DOHH2 (cell line): Measurements from ENCODE around the gene SLC7A6OS.

ENCODE experiments used
- EZH2phosphoT487 ChIP-seq: fragments of 200-600 bp; sonication (generic); IDR thresholded peaks from 2 replicates; pipeline ENCODE4 v1.6.1; 2017; ENCODE audit warnings: borderline replicate concordance, mild to moderate bottlenecking, antibody characterized with exemption, low read length, moderate library complexity, mixed read lengths
- TF ChIP-seq, protein P1 (sequence below): fragments of 200-600 bp; sonication (generic); IDR thresholded peaks from one replicate; pipeline ENCODE4 v1.5.1; 2014; ENCODE audit warnings: antibody characterized with exemption, mild to moderate bottlenecking, low read depth, low read length; ENCODE audit not compliant: poor library complexity, severe bottlenecking

DNA sequence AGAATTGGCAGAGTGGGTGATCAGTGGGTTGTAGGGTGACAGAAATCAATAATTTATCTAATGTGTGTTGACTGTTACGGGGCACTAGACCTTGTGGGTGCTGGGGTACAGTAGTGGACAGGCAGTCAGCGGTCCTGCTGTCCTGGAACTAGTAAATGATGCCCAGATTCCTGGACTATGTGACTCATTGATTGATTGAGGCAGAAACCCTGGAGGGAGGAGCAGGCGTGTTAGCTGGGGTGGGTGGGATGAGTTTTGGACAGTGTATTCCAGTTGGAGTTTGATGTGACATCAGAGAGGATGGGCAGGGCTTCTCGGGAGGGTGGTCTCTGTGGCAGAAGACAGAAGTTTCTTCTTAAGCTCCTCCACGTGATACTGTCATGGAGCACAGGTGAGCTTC is 24.4 kb upstream of the SLC7A6OS start:
- TF ChIP-seq, protein P1, sequence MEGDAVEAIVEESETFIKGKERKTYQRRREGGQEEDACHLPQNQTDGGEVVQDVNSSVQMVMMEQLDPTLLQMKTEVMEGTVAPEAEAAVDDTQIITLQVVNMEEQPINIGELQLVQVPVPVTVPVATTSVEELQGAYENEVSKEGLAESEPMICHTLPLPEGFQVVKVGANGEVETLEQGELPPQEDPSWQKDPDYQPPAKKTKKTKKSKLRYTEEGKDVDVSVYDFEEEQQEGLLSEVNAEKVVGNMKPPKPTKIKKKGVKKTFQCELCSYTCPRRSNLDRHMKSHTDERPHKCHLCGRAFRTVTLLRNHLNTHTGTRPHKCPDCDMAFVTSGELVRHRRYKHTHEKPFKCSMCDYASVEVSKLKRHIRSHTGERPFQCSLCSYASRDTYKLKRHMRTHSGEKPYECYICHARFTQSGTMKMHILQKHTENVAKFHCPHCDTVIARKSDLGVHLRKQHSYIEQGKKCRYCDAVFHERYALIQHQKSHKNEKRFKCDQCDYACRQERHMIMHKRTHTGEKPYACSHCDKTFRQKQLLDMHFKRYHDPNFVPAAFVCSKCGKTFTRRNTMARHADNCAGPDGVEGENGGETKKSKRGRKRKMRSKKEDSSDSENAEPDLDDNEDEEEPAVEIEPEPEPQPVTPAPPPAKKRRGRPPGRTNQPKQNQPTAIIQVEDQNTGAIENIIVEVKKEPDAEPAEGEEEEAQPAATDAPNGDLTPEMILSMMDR: no peak
- TF ChIP-seq EZH2phosphoT487: no peak
